GM12878 (cell line): Measurements from ENCODE around the gene RASSF10. TPM values are rescaled to one million over a fixed set of nuclear protein-coding genes. Genes with fewer than 3 reads are reported as not detected.
A peak's percentile ranks its signal among the peaks of the same experiment; 100 is the strongest.

Source experiments
- ATAC-seq: fragments of 200-7000 bp; cut with Tn5 transposase; 3 replicates; pipeline ENCODE4 v1.9.1; 2020; ENCODE audit warnings: mild to moderate bottlenecking, moderate library complexity
- BruUV-seq: library from RNA; stranded (reverse); fragments of 400-500 nt; replicated peaks from 2 replicates; lab custom pipeline; 2021; lab: Mats Ljungman, UMichigan
- CTCF ChIA-PET: fragments of 300-600 bp; sonication (Branson Sonifier 250); formaldehyde crosslinking; extraction: SDS; loops from one replicate; lab custom pipeline; 2021; ENCODE audit warnings: inconsistent platforms; lab: Yijun Ruan, JAX
- POLR2A ChIA-PET: fragments of 350-600 bp; formaldehyde crosslinking; extraction: SDS; loops from one replicate; lab custom pipeline; 2021; ENCODE audit warnings: inconsistent platforms; lab: Charles Lee
- RAD21 ChIA-PET: fragments of 300-600 bp; sonication (Branson Sonifier 250); formaldehyde crosslinking; loops from one replicate; lab custom pipeline; 2023; ENCODE audit warnings: antibody characterized with exemption; ENCODE audit not compliant: unreplicated experiment; lab: Charles Lee
- SMC1A ChIA-PET: fragments of 300-600 bp; sonication (Branson Sonifier 250); formaldehyde crosslinking; loops from one replicate; lab custom pipeline; 2023; ENCODE audit not compliant: unreplicated experiment, uncharacterized antibody; lab: Charles Lee
- DNase-seq: peaks from one replicate; pipeline ENCODE4 v3.0.0-alpha.2; 2011; ENCODE audit warnings: low read depth, low spot score
- FAIRE-seq: peaks from 3 replicates; lab custom pipeline; 2011; peaks lifted over from hg19 to GRCh38; lab: Jason Lieb, UNC
- H2AFZ ChIP-seq: 2 replicates; pipeline ENCODE4 v1.6.0; 2011; ENCODE audit warnings: low read depth, low read length, control low read depth; ENCODE audit not compliant: control insufficient read depth
- H3K27ac ChIP-seq: 2 replicates; pipeline ENCODE4 v1.5.1; 2011; ENCODE audit warnings: control low read depth; ENCODE audit not compliant: control insufficient read depth, insufficient read depth
- H3K27me3 ChIP-seq, 2 experiments: replicated peaks in 1 of 2; 2 replicates each; pipeline versions ENCODE4 v1.6.0 to v1.6.1; 2011; ENCODE audit warnings: low read length in 1 of 2; ENCODE audit not compliant: control insufficient read depth in 2 of 2, insufficient read depth in 2 of 2
- H3K36me3 ChIP-seq, 2 experiments: 2 replicates each; pipeline ENCODE4 v1.5.1; 2011; ENCODE audit warnings: low read length in 1 of 2; ENCODE audit not compliant: control insufficient read depth in 2 of 2, insufficient read depth in 2 of 2
- H3K4me1 ChIP-seq: 2 replicates; pipeline ENCODE4 v1.6.1; 2011; ENCODE audit warnings: mild to moderate bottlenecking, low read length, moderate library complexity, mixed read lengths; ENCODE audit not compliant: control insufficient read depth, insufficient read depth
- H3K4me2 ChIP-seq: 2 replicates; pipeline ENCODE4 v1.6.0; 2011; ENCODE audit warnings: control low read depth; ENCODE audit not compliant: control insufficient read depth, insufficient read depth
- H3K4me3 ChIP-seq: fragments of 200-600 bp; sonication (generic); 2 replicates; pipeline ENCODE4 v1.5.1; 2016
- H3K79me2 ChIP-seq: 2 replicates; pipeline ENCODE4 v1.6.0; 2011; ENCODE audit warnings: low read length; ENCODE audit not compliant: control insufficient read depth, insufficient read depth
- H3K9ac ChIP-seq: 2 replicates; pipeline ENCODE4 v1.8.0; 2011; ENCODE audit warnings: low read length, control low read depth, mixed read lengths; ENCODE audit not compliant: control insufficient read depth, insufficient read depth
- H3K9me3 ChIP-seq: replicated peaks from 3 replicates; pipeline ENCODE4 v1.5.1; 2011; ENCODE audit warnings: mild to moderate bottlenecking, low read length; ENCODE audit not compliant: control insufficient read depth, insufficient read depth
- H4K20me1 ChIP-seq: 2 replicates; pipeline ENCODE4 v1.6.0; 2011; ENCODE audit not compliant: control insufficient read depth, insufficient read depth
- ATF2 ChIP-seq: IDR thresholded peaks from 2 replicates; pipeline ENCODE4 v1.6.1; 2012; ENCODE audit warnings: low read length, inconsistent platforms
- BCLAF1 ChIP-seq: fragments of 450-650 bp; IDR thresholded peaks from 2 replicates; pipeline ENCODE4 v1.6.1; 2017; ENCODE audit warnings: antibody characterized with exemption, mild to moderate bottlenecking, moderate library complexity
- CHD1 ChIP-seq: IDR thresholded peaks from 2 replicates; pipeline ENCODE4 v1.6.1; 2012; ENCODE audit warnings: low read depth, low read length, improper control_type of control experiment
- DPF2 ChIP-seq: fragments of 450-650 bp; IDR thresholded peaks from 2 replicates; pipeline ENCODE4 v1.6.1; 2017; ENCODE audit warnings: mild to moderate bottlenecking
- ESRRA ChIP-seq: IDR thresholded peaks from 2 replicates; pipeline ENCODE4 v1.6.1; 2012; ENCODE audit warnings: mild to moderate bottlenecking, low read length, improper control_type of control experiment
- JUND ChIP-seq: IDR thresholded peaks from 2 replicates; pipeline ENCODE4 v1.6.1; 2012; ENCODE audit warnings: low read depth, mild to moderate bottlenecking, low read length, improper control_type of control experiment, moderate library complexity
- NFYB ChIP-seq: IDR thresholded peaks from 2 replicates; pipeline ENCODE4 v1.6.1; 2011; ENCODE audit warnings: low read depth, mild to moderate bottlenecking, low read length, improper control_type of control experiment, moderate library complexity; ENCODE audit not compliant: insufficient read depth
- SIX5 ChIP-seq: IDR thresholded peaks from 2 replicates; pipeline ENCODE4 v1.6.1; 2011; ENCODE audit warnings: mild to moderate bottlenecking, low read depth, low read length, moderate library complexity; ENCODE audit not compliant: severe bottlenecking
- SMAD1 ChIP-seq: fragments of 450-650 bp; IDR thresholded peaks from 2 replicates; pipeline ENCODE4 v1.6.1; 2018; ENCODE audit warnings: mild to moderate bottlenecking, low read depth; ENCODE audit not compliant: partially characterized antibody
- ZNF622 ChIP-seq: fragments of 450-650 bp; IDR thresholded peaks from 2 replicates; pipeline ENCODE4 v1.6.1; 2017; ENCODE audit warnings: mild to moderate bottlenecking, inconsistent platforms
- WGBS: methylation state at CpG from one replicate; pipeline ENCODE4 v1.1.6; 2016; ENCODE audit warnings: low lambda C conversion rate; ENCODE audit not compliant: insufficient replicate concordance, insufficient coverage; ENCODE audit errors: missing lambda C conversion rate; 5-methylcytosine and 5-hydroxymethylcytosine counted together
- in situ Hi-C: fragments of 300-500 bp; cut with MboI; formaldehyde crosslinking; loops from 9 replicates; pipeline ENCODE4 v1.14.3; 2018; ENCODE audit warnings: mixed read lengths
- intact Hi-C: fragments of 100-400 bp; cut with micrococcal nuclease; formaldehyde crosslinking; loops from one replicate; pipeline ENCODE4 v1.14.2; 2022; ENCODE audit not compliant: unreplicated experiment
- polyA plus RNA-seq, 11 experiments: library from polyadenylated mRNA; depleted of rRNA in 4 of 11; unstranded in 6 of 11; stranded (reverse) in 5 of 11; fragments of >200 nt; fragmentation: Nextera tagmentation in 4 of 11; fragmentation: Illumina TruSeq in 1 of 11; extraction: Ambion mirVana in 4 of 11; extraction: Trizol in 1 of 11; gene quantifications; 1 replicate in 1 of 11; 2 replicates in 10 of 11; pipeline versions ENCODE4 v1.2.1 to v1.2.3, GENCODE V29; 2011 to 2016; ENCODE audit warnings: inconsistent platforms in 2 of 11, missing spikeins in 2 of 11, low read depth in 1 of 11
- total RNA-seq, 4 experiments: library from RNA; depleted of rRNA in 3 of 4; stranded (reverse); fragments of >200 nt in 3 of 4; fragmentation: Illumina TruSeq in 1 of 4; extraction: Trizol in 1 of 4; gene quantifications; 2 replicates each; pipeline versions ENCODE4 v1.2.1 to v1.2.3, GENCODE V29; 2013 to 2021
- TF ChIP-seq, protein P1 (sequence below): fragments of 450-650 bp; formaldehyde crosslinking; IDR thresholded peaks from 2 replicates; pipeline ENCODE4 v1.5.0; 2022; ENCODE audit warnings: mild to moderate bottlenecking, missing genetic modification characterization

Gene RASSF10
- total and polyA plus RNA-seq, 10 of the 15 experiments (the other 5 are each of a cell fraction or from before 2014, with no cell fraction given) = 0.03 to 0.23 (median 0.09) TPM; not detected in 6

DNA sequence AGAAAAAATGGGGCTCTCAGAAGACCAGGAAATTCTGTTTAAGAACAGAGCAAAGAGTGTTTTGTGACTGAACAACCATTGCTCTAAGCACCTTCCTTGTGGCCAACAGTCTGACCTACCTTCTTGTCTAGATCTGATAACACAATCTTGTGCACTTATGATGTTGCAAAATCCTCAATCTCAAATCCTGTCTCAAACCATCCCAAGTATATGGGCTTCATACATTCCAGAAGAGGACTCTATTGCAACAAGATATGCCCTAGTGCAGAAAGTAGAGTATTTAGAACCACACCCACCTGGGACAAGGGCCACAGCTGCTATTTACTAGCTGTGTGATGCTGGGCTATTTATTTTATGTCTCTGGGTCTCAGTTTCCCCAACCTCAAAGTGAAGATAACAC lies 27.1 kb downstream of the RASSF10 start:
- Histone ChIP-seq H3K79me2 (no peaks in the 10 kb centered on the region), H3K4me3 (no peak overlapping the region), H2AFZ (no peak overlapping the region), H3K36me3 (no peaks in the 10 kb centered on the region), H3K27me3 (no peaks in the 10 kb centered on the region; a peak in 2 of 4 replicates), H3K9me3 (no peaks in the 10 kb centered on the region), H3K4me1 (no peaks in the 10 kb centered on the region), H3K9ac (no peak overlapping the region), H3K4me2 (no peak overlapping the region), H4K20me1 (no peaks in the 10 kb centered on the region), H3K27ac (no peak overlapping the region)
- intact Hi-C loops = no loop called here
- no TSS peak for BruUV-seq
- ChIA-PET SMC1A (interaction anchor here (1.7 to 1.8 kb wide), 2 partner anchors 11 to 13 kb away, joined by 3 to 4 read pairs; no protein-coding TSS in a partner anchor), CTCF (interaction anchor here (1.2 to 1.9 kb wide), 3 partner anchors 10 to 116 kb away, joined by 3 to 5 read pairs (median 4); no protein-coding TSS in a partner anchor), POLR2A (no interaction called here), RAD21 (no interaction called here)
- in situ Hi-C loops = no loop called here
- ATAC-seq = no peak
- FAIRE-seq = no peak
- DNase-seq = no peak
- TF ChIP-seq DPF2 (no peak), ESRRA (no peak), NFYB (no peak), CHD1 (no peak), SMAD1 (no peak), ATF2 (no peak)

DNA sequence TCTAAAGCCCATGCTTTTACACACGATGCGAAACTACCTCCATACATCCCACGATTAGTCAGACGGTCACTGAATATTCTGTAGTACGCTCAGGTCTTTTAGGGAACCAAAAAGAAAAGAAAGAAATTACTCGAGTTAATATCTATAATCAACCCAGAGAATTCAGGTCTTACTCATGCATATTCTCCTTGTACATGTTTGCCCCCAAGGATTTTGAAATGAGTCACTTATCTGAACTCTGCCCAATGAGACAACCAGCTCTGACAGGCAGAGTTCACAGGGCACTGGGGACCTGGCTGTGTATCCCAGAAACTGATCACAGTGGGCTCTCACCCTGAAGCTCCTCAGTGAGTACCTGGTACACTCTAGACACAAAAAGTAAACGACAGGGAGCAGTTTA lies 29.2 kb downstream of the RASSF10 start:
- in situ Hi-C loops = no loop called here
- ChIA-PET SMC1A (interaction anchor here (0.5 to 1.0 kb wide), 3 partner anchors 13 to 72 kb away, joined by 3 to 5 read pairs (median 4); no protein-coding TSS in a partner anchor), RAD21 (no interaction called here), POLR2A (no interaction called here), CTCF (interaction anchor here (0.9 to 1.0 kb wide), 2 partner anchors 114 to 175 kb away, joined by 3 to 4 read pairs; no protein-coding TSS in a partner anchor)
- Histone ChIP-seq H3K36me3 (no peaks in the 10 kb centered on the region), H3K27me3 (no peaks in the 10 kb centered on the region; a peak in 2 of 4 replicates), H3K4me3 (no peak overlapping the region), H3K27ac (no peak overlapping the region), H3K9ac (no peak overlapping the region), H3K9me3 (no peaks in the 10 kb centered on the region), H4K20me1 (no peaks in the 10 kb centered on the region), H2AFZ (no peak overlapping the region), H3K4me2 (no peak overlapping the region), H3K79me2 (no peaks in the 10 kb centered on the region), H3K4me1 (no peaks in the 10 kb centered on the region)
- peak; percentile 72 for ATAC-seq
- BruUV-seq = no TSS peak
- FAIRE-seq = no peak
- DNase-seq = no peak
- intact Hi-C loops = no loop called here
- 0% methylated on average over 7 of the region's 7 CpGs for WGBS
- TF ChIP-seq, protein P1, sequence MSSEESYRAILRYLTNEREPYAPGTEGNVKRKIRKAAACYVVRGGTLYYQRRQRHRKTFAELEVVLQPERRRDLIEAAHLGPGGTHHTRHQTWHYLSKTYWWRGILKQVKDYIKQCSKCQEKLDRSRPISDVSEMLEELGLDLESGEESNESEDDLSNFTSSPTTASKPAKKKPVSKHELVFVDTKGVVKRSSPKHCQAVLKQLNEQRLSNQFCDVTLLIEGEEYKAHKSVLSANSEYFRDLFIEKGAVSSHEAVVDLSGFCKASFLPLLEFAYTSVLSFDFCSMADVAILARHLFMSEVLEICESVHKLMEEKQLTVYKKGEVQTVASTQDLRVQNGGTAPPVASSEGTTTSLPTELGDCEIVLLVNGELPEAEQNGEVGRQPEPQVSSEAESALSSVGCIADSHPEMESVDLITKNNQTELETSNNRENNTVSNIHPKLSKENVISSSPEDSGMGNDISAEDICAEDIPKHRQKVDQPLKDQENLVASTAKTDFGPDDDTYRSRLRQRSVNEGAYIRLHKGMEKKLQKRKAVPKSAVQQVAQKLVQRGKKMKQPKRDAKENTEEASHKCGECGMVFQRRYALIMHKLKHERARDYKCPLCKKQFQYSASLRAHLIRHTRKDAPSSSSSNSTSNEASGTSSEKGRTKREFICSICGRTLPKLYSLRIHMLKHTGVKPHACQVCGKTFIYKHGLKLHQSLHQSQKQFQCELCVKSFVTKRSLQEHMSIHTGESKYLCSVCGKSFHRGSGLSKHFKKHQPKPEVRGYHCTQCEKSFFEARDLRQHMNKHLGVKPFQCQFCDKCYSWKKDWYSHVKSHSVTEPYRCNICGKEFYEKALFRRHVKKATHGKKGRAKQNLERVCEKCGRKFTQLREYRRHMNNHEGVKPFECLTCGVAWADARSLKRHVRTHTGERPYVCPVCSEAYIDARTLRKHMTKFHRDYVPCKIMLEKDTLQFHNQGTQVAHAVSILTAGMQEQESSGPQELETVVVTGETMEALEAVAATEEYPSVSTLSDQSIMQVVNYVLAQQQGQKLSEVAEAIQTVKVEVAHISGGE = no peak
- TF ChIP-seq ZNF622 (no peak), BCLAF1 (no peak), SIX5 (no peak), JUND (no peak)
